WTC11 (cell line): ENCODE data around the gene SMIM24. TPM values are rescaled to one million over a fixed set of nuclear protein-coding genes. Genes with fewer than 3 reads are reported as not detected.

Experiments used
- ATAC-seq: fragments of 200-7000 bp; cut with Tn5 transposase; 2 replicates; pipeline ENCODE4 v1.10.0; 2021; ENCODE audit warnings: mild to moderate bottlenecking, moderate library complexity
- CTCF ChIA-PET: fragments of 300-600 bp; sonication (Branson Sonifier 250); formaldehyde crosslinking; loops from one replicate; lab custom pipeline; 2021; ENCODE audit warnings: antibody characterized with exemption; lab: Charles Lee
- POLR2A ChIA-PET: fragments of 350-600 bp; sonication (Branson Sonifier 250); formaldehyde crosslinking; loops from one replicate; lab custom pipeline; 2021; ENCODE audit warnings: antibody characterized with exemption; lab: Charles Lee
- DNase-seq: peaks from one replicate; pipeline ENCODE4 v3.0.0; 2021; ENCODE audit warnings: low spot score
- H3K27ac Mint-ChIP-seq: 2 replicates; pipeline ENCODE4 v1.8.0; 2021; ENCODE audit warnings: mixed read lengths
- H3K27me3 Mint-ChIP-seq: 2 replicates; pipeline ENCODE4 v1.8.0; 2021; ENCODE audit warnings: low read depth, mild to moderate bottlenecking, moderate library complexity, mixed read lengths
- H3K36me3 Mint-ChIP-seq: 2 replicates; pipeline ENCODE4 v1.8.0; 2021; ENCODE audit warnings: mixed read lengths
- H3K4me1 Mint-ChIP-seq: 2 replicates; pipeline ENCODE4 v1.8.0; 2022; ENCODE audit warnings: mixed read lengths
- H3K4me3 Mint-ChIP-seq: 2 replicates; pipeline ENCODE4 v1.8.0; 2021; ENCODE audit warnings: mild to moderate bottlenecking, moderate library complexity, mixed read lengths
- H3K9me3 Mint-ChIP-seq: 2 replicates; pipeline ENCODE4 v1.8.0; 2021; ENCODE audit warnings: mixed read lengths
- ELF4 ChIP-seq: sonication (generic); formaldehyde crosslinking; IDR thresholded peaks from 2 replicates; pipeline ENCODE4 v1.8.1; 2022; ENCODE audit warnings: low read depth, mild to moderate bottlenecking, moderate library complexity, missing genetic modification reagents
- ETV6 ChIP-seq: sonication (generic); formaldehyde crosslinking; IDR thresholded peaks from 2 replicates; pipeline ENCODE4 v1.8.1; 2022; ENCODE audit warnings: mild to moderate bottlenecking, missing genetic modification reagents
- FOXK1 ChIP-seq: sonication (generic); formaldehyde crosslinking; IDR thresholded peaks from 2 replicates; pipeline ENCODE4 v1.8.0; 2022; ENCODE audit warnings: mild to moderate bottlenecking, moderate library complexity, missing genetic modification reagents
- FOXP1 ChIP-seq: sonication (generic); formaldehyde crosslinking; IDR thresholded peaks from 2 replicates; pipeline ENCODE4 v1.8.0; 2022; ENCODE audit warnings: missing genetic modification reagents, mild to moderate bottlenecking, moderate library complexity, borderline replicate concordance
- HMGA2 ChIP-seq: fragments of 250-450 bp; sonication (Bioruptor Pico); IDR thresholded peaks from 2 replicates; pipeline ENCODE4 v1.4.0; 2021; ENCODE audit warnings: mild to moderate bottlenecking, moderate library complexity
- IRF1 ChIP-seq: sonication (generic); formaldehyde crosslinking; IDR thresholded peaks from 2 replicates; pipeline ENCODE4 v1.8.0; 2023; ENCODE audit warnings: missing genetic modification reagents
- IRF2 ChIP-seq: sonication (generic); formaldehyde crosslinking; IDR thresholded peaks from 2 replicates; pipeline ENCODE4 v1.8.0; 2022; ENCODE audit warnings: low read depth, missing genetic modification reagents, borderline replicate concordance
- JUN ChIP-seq: sonication (generic); formaldehyde crosslinking; IDR thresholded peaks from 2 replicates; pipeline ENCODE4 v1.8.0; 2023; ENCODE audit warnings: mild to moderate bottlenecking, missing genetic modification reagents
- NFE2L1 ChIP-seq: sonication (generic); formaldehyde crosslinking; IDR thresholded peaks from 2 replicates; pipeline ENCODE4 v1.8.1; 2023; ENCODE audit warnings: missing genetic modification reagents
- NR2C2 ChIP-seq: sonication (generic); formaldehyde crosslinking; IDR thresholded peaks from 2 replicates; pipeline ENCODE4 v1.8.0; 2022; ENCODE audit warnings: mild to moderate bottlenecking, missing genetic modification reagents
- RELA ChIP-seq: sonication (generic); formaldehyde crosslinking; IDR thresholded peaks from 2 replicates; pipeline ENCODE4 v1.8.1; 2022; ENCODE audit warnings: missing genetic modification reagents, mild to moderate bottlenecking, borderline replicate concordance
- SMAD3 ChIP-seq: sonication (generic); formaldehyde crosslinking; IDR thresholded peaks from 2 replicates; pipeline ENCODE4 v1.8.0; 2022; ENCODE audit warnings: missing genetic modification reagents, mild to moderate bottlenecking, borderline replicate concordance
- SP1 ChIP-seq: sonication (generic); formaldehyde crosslinking; conservative IDR thresholded peaks from 2 replicates; pipeline ENCODE4 v1.8.1; 2022; ENCODE audit warnings: missing genetic modification reagents
- TEAD1 ChIP-seq: sonication (generic); formaldehyde crosslinking; IDR thresholded peaks from 2 replicates; pipeline ENCODE4 v1.8.0; 2022; ENCODE audit warnings: mild to moderate bottlenecking, missing genetic modification reagents
- ZNF121 ChIP-seq: sonication (generic); formaldehyde crosslinking; IDR thresholded peaks from 2 replicates; pipeline ENCODE4 v1.8.0; 2023; ENCODE audit warnings: missing genetic modification reagents
- ZNF232 ChIP-seq: sonication (generic); formaldehyde crosslinking; IDR thresholded peaks from 2 replicates; pipeline ENCODE4 v1.8.0; 2022; ENCODE audit warnings: mild to moderate bottlenecking, missing genetic modification reagents
- ZNF317 ChIP-seq: sonication (generic); formaldehyde crosslinking; IDR thresholded peaks from 2 replicates; pipeline ENCODE4 v1.8.1; 2023; ENCODE audit warnings: low read depth, mild to moderate bottlenecking, moderate library complexity, missing genetic modification reagents, borderline replicate concordance
- ZNF416 ChIP-seq: fragments of 250-450 bp; sonication (Bioruptor Pico); IDR thresholded peaks from 2 replicates; pipeline ENCODE4 v1.9.0; 2021; ENCODE audit warnings: mild to moderate bottlenecking, inconsistent platforms
- total RNA-seq: library from RNA; stranded (reverse); gene quantifications from 3 replicates; pipeline ENCODE4 v1.2.3, GENCODE V29; 2021
- TF ChIP-seq, protein P1 (sequence below): sonication (generic); formaldehyde crosslinking; IDR thresholded peaks from 2 replicates; pipeline ENCODE4 v1.8.0; 2022; ENCODE audit warnings: mild to moderate bottlenecking, missing genetic modification reagents
- TF ChIP-seq, protein P2 (sequence below): sonication (generic); formaldehyde crosslinking; IDR thresholded peaks from 2 replicates; pipeline ENCODE4 v1.8.0; 2022; ENCODE audit warnings: mild to moderate bottlenecking, missing genetic modification reagents
- TF ChIP-seq, protein P3 (sequence below): sonication (generic); formaldehyde crosslinking; IDR thresholded peaks from 2 replicates; pipeline ENCODE4 v1.8.1; 2022; ENCODE audit warnings: low read depth, mild to moderate bottlenecking, moderate library complexity, missing genetic modification reagents, borderline replicate concordance
- TF ChIP-seq, protein P4 (sequence below): sonication (generic); formaldehyde crosslinking; IDR thresholded peaks from 2 replicates; pipeline ENCODE4 v1.8.1; 2023; ENCODE audit warnings: mild to moderate bottlenecking, moderate library complexity, missing genetic modification reagents
- TF ChIP-seq, protein P5 (sequence below): sonication (generic); formaldehyde crosslinking; IDR thresholded peaks from 2 replicates; pipeline ENCODE4 v1.8.0; 2022; ENCODE audit warnings: mild to moderate bottlenecking, missing genetic modification reagents

Gene SMIM24
- total RNA-seq, 1 experiment from 2014 or later, result 2.8 TPM

- POLR2A ChIA-PET, result no interaction called here
- DNase-seq (no peak), ATAC-seq (no peak)
- no peak overlapping the region for H3K27ac Mint-ChIP-seq
- no peaks in the 10 kb centered on the region for H3K27me3 Mint-ChIP-seq
- CTCF ChIA-PET, result interaction anchor here (0.7 to 1.6 kb wide), 4 partner anchors 18 to 317 kb away, joined by 3 to 8 read pairs (median 4); partner anchors contain the start of gene NCLN
- H3K4me1 Mint-ChIP-seq, result peaks cover 23% of the 10 kb centered on the region
- TF ChIP-seq ZNF317 (CRISPR knock-in tag) (no peak), NFE2L1 (CRISPR knock-in tag) (no peak), ZNF121 (CRISPR knock-in tag) (no peak), SP1 (no peak), ZNF232 (CRISPR knock-in tag) (no peak)
- TF ChIP-seq, protein P1, sequence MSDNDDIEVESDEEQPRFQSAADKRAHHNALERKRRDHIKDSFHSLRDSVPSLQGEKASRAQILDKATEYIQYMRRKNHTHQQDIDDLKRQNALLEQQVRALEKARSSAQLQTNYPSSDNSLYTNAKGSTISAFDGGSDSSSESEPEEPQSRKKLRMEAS, result no peak
- TF ChIP-seq, all 79 proteins: peak for 0
- Mint-ChIP-seq H3K4me3 (no peak overlapping the region), H3K36me3 (peaks cover under 1% of the 10 kb centered on the region), H3K9me3 (no peaks in the 10 kb centered on the region)
Measured at GRCh38 chr19:3503036-3503572, 22.8 kb upstream of the SMIM24 start.

DNA sequence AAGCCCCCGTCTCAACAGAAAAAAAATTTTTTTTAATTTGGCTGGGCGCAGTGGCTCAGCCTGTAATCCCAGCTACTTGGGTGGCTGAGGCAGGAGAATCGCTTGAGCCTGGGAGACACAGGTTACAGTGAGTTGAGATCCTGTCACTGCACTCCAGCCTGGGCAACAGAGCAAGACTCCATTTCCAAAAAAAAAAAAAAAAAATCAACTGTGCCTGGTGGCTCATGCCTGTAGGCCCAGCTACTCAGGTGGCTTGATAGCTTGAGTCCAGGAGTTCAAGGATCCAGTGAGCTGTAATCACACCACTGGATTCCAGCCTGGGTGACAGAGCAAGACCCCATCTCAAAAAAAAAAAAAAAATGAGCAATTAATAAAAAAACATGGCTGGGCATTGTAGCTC is 21.5 kb upstream of the SMIM24 start:
- POLR2A ChIA-PET, result no interaction called here

GRCh38 chr19:3500429-3501101 is 20.2 kb upstream of the SMIM24 start, which contains the start of gene DOHH:
DOHH (minus strand) TSS chr19:3500674; CDS start chr19:3496814, 3,860 bp downstream.
- peak; percentile 88 for ATAC-seq
- Mint-ChIP-seq H3K36me3 (peaks cover 22% of the 10 kb centered on the region), H3K4me3 (peak within 1 kb of the TSS; percentile 91), H3K9me3 (no peaks in the 10 kb centered on the region), H3K4me1 (peaks cover 16% of the 10 kb centered on the region), H3K27ac (peak within 1 kb of the TSS; percentile 97), H3K27me3 (no peaks in the 10 kb centered on the region)
- ChIA-PET POLR2A (no interaction called here), CTCF (interaction anchor here (0.6 to 2.3 kb wide), 11 partner anchors 9 to 852 kb away, joined by 3 to 23 read pairs (median 3); no protein-coding TSS in a partner anchor)
- peak; percentile 96 for DNase-seq
- TF ChIP-seq HMGA2 (CRISPR knock-in tag) (no peak), IRF2 (CRISPR knock-in tag) (0 out of 2 replicates have a peak, but pooled peaks have one; percentile 49), FOXK1 (CRISPR knock-in tag) (peak; percentile 90), ELF4 (CRISPR knock-in tag) (no peak), FOXP1 (peak; percentile 89), ZNF416 (peak; percentile 39; the same call in 1 of the 2 replicates), SMAD3 (CRISPR knock-in tag) (peak; percentile 51; the same call in 1 of the 2 replicates), TEAD1 (peak; percentile 76), ZNF232 (CRISPR knock-in tag) (peak; percentile 84), RELA (CRISPR knock-in tag) (peak; percentile 49; the same call in 1 of the 2 replicates), SP1 (peak; percentile 94), ETV6 (CRISPR knock-in tag) (peak; percentile 96)
- TF ChIP-seq, protein P2, sequence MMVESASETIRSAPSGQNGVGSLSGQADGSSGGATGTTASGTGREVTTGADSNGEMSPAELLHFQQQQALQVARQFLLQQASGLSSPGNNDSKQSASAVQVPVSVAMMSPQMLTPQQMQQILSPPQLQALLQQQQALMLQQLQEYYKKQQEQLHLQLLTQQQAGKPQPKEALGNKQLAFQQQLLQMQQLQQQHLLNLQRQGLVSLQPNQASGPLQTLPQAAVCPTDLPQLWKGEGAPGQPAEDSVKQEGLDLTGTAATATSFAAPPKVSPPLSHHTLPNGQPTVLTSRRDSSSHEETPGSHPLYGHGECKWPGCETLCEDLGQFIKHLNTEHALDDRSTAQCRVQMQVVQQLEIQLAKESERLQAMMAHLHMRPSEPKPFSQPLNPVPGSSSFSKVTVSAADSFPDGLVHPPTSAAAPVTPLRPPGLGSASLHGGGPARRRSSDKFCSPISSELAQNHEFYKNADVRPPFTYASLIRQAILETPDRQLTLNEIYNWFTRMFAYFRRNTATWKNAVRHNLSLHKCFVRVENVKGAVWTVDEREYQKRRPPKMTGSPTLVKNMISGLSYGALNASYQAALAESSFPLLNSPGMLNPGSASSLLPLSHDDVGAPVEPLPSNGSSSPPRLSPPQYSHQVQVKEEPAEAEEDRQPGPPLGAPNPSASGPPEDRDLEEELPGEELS, result peak; percentile 81
- TF ChIP-seq, protein P3, sequence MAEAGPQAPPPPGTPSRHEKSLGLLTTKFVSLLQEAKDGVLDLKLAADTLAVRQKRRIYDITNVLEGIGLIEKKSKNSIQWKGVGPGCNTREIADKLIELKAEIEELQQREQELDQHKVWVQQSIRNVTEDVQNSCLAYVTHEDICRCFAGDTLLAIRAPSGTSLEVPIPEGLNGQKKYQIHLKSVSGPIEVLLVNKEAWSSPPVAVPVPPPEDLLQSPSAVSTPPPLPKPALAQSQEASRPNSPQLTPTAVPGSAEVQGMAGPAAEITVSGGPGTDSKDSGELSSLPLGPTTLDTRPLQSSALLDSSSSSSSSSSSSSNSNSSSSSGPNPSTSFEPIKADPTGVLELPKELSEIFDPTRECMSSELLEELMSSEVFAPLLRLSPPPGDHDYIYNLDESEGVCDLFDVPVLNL (CRISPR knock-in tag), result 0 out of 2 replicates have a peak, but pooled peaks have one; percentile 35
- TF ChIP-seq, protein P4, sequence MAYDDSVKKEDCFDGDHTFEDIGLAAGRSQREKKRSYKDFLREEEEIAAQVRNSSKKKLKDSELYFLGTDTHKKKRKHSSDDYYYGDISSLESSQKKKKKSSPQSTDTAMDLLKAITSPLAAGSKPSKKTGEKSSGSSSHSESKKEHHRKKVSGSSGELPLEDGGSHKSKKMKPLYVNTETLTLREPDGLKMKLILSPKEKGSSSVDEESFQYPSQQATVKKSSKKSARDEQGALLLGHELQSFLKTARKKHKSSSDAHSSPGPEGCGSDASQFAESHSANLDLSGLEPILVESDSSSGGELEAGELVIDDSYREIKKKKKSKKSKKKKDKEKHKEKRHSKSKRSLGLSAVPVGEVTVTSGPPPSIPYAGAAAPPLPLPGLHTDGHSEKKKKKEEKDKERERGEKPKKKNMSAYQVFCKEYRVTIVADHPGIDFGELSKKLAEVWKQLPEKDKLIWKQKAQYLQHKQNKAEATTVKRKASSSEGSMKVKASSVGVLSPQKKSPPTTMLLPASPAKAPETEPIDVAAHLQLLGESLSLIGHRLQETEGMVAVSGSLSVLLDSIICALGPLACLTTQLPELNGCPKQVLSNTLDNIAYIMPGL (CRISPR knock-in tag), result 0 out of 2 replicates have a peak, but pooled peaks have one; percentile 36

More for the DNA sequence above, 21.5 kb upstream of the SMIM24 start:
- CTCF ChIA-PET, result interaction anchor here (0.7 to 2.3 kb wide), 5 partner anchors 17 to 853 kb away, joined by 3 to 23 read pairs (median 4); no protein-coding TSS in a partner anchor
- Mint-ChIP-seq H3K36me3 (peaks cover 14% of the 10 kb centered on the region), H3K9me3 (no peaks in the 10 kb centered on the region), H3K4me1 (peaks cover 16% of the 10 kb centered on the region), H3K4me3 (no peak overlapping the region), H3K27ac (no peak overlapping the region), H3K27me3 (no peaks in the 10 kb centered on the region)
- ATAC-seq (no peak), DNase-seq (no peak)
- no peak for TF ChIP-seq NR2C2
- TF ChIP-seq JUN (CRISPR knock-in tag), result no peak
- TF ChIP-seq, protein P5, sequence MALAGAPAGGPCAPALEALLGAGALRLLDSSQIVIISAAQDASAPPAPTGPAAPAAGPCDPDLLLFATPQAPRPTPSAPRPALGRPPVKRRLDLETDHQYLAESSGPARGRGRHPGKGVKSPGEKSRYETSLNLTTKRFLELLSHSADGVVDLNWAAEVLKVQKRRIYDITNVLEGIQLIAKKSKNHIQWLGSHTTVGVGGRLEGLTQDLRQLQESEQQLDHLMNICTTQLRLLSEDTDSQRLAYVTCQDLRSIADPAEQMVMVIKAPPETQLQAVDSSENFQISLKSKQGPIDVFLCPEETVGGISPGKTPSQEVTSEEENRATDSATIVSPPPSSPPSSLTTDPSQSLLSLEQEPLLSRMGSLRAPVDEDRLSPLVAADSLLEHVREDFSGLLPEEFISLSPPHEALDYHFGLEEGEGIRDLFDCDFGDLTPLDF (CRISPR knock-in tag), result no peak
- no peak for TF ChIP-seq IRF1
